ENCODE data around the gene MND1.

DNA sequence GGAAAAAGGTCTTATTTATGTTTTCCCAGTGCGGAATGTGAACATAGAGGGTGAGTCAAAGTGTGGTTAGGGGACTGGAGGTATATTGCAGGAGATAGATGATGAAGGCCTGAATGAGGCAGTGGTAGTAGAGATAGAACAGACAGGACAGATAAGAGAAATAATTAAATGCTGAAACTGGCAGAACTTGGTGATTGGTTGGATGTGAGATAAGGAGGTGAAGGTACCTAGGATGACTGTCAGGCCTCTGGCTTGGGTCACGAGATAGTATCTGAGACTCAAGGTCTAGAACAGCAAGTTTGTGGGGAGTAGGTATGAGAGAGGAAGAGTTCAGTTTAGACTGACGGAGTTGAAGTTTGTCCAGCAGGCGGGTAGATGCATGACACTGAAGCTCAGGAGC, 3.5 kb downstream of the MND1 start:
- TF ChIP-seq, protein P1, sequence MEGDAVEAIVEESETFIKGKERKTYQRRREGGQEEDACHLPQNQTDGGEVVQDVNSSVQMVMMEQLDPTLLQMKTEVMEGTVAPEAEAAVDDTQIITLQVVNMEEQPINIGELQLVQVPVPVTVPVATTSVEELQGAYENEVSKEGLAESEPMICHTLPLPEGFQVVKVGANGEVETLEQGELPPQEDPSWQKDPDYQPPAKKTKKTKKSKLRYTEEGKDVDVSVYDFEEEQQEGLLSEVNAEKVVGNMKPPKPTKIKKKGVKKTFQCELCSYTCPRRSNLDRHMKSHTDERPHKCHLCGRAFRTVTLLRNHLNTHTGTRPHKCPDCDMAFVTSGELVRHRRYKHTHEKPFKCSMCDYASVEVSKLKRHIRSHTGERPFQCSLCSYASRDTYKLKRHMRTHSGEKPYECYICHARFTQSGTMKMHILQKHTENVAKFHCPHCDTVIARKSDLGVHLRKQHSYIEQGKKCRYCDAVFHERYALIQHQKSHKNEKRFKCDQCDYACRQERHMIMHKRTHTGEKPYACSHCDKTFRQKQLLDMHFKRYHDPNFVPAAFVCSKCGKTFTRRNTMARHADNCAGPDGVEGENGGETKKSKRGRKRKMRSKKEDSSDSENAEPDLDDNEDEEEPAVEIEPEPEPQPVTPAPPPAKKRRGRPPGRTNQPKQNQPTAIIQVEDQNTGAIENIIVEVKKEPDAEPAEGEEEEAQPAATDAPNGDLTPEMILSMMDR (IDR thresholded peaks at IDR 0.05) = no peak
- TF ChIP-seq POLR2AphosphoS5 (IDR thresholded peaks at IDR 0.05) = no peak
